Activated CD4-positive, alpha-beta T cell treated with anti-CD3 and anti-CD28 coated beads for 48 hours (primary cell): ENCODE results near the gene USP28.
"Not testable (repeated sequence)": the region's sequence is repeated elsewhere in the genome, so short reads cannot be mapped to it uniquely, and the experiment has no call there.

ENCODE experiments used
- DNase-seq: peaks from one replicate; pipeline ENCODE4 v3.0.0-alpha.2; 2020

Gene USP28

DNA sequence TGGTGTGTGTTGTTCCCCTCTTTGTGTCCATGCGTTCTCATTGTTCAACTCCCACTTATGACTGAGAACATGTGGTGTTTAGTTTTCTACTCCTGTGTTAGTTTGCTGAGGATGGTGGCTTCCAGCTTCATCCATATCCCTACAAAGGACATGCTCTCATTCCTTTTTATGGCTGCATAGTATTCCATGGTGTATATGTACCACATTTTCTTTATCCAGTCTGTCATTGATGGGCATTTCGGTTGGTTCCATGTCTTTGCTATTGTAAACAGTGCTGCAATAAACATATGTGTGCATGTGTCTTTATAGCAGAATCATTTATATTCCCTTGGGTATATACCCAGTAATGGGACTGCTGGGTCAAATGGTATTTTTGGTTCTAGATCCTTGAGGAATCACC lies 112.3 kb downstream of the USP28 start:
- DNase-seq: not testable (repeated sequence)

DNA sequence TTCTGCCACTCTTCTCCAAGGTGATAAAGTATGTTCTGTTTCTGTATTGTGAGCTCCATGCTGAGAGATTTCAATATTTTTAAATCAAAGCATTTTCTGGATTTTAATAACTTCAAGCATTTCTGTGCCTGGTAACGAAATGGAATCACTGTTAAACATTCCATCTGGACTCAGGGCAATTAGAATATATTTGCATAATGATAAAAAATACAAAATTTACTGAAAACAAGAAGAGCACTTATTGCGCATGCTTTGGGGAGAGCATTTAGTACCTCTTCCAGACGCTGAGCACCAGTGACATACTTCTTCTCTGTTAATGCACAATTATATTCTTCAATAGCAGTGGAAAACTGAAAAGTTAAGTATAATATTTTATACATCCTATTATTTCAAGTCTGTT lies 115.1 kb downstream of the USP28 start:
- DNase-seq: no peak

DNA sequence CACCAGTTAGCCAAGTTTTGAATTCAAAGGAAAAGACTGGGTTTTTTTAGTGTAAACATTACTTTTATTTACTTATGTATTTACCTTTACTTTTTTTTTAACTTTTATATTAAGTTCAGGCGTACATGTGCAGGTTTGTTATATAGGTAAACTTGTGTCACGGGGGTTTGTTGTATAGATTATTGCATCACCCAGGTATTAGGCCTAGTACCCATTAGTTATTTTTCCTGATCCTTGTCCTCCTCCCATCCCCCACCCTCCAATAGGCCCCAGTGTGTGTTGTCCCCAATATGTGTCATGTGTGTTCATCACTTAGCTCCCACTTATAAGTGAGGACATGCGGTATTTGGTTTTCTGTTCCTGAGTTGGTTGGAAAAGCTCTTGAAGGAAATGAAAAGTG lies 122.4 kb downstream of the USP28 start:
- DNase-seq: no peak
